Measurements from ENCODE around the gene MTNR1B.
A peak's percentile ranks its signal among the peaks of the same experiment; 100 is the strongest.

The MTNR1B gene

GRCh38 chr11:92969634-92970347 is at the start of gene MTNR1B:
Gene MTNR1B, plus strand, starts transcription at chr11:92969651. Its CDS starts 75 bp downstream, at chr11:92969726.
- DNase-seq (ENCODE audit: low spot score), result no peak

- no peak for DNase-seq (ENCODE audit: low spot score)
Measured at GRCh38 chr11:92920331-92920730, 49.1 kb upstream of the MTNR1B start.

GRCh38 chr11:92922731-92923130 is 46.7 kb upstream of the MTNR1B start:
- DNase-seq (ENCODE audit: low spot score), result no peak

GRCh38 chr11:92929246-92929645 is 40.2 kb upstream of the MTNR1B start:
- DNase-seq (ENCODE audit: low spot score), result no peak

- no peak for DNase-seq (ENCODE audit: low spot score)
Measured at GRCh38 chr11:92929653-92930052, 39.8 kb upstream of the MTNR1B start.

GRCh38 chr11:92931746-92932422 is 37.6 kb upstream of the MTNR1B start:
- peak; percentile 18 for DNase-seq (ENCODE audit: low spot score)

- no peak for DNase-seq (ENCODE audit: low spot score)
Measured at GRCh38 chr11:92939305-92939704, 30.1 kb upstream of the MTNR1B start.

- peak; percentile 65 for DNase-seq (ENCODE audit: low spot score)
Measured at GRCh38 chr11:92941676-92942571, 27.5 kb upstream of the MTNR1B start.

GRCh38 chr11:92946707-92947106 is 22.7 kb upstream of the MTNR1B start:
- no peak for DNase-seq (ENCODE audit: low spot score)

GRCh38 chr11:92948116-92948515 is 21.3 kb upstream of the MTNR1B start:
- DNase-seq (ENCODE audit: low spot score), result no peak

GRCh38 chr11:92954003-92954402 is 15.4 kb upstream of the MTNR1B start:
- DNase-seq (ENCODE audit: low spot score), result no peak

- no peak for DNase-seq (ENCODE audit: low spot score)
Measured at GRCh38 chr11:92955860-92956259, 13.6 kb upstream of the MTNR1B start.

- no peak for DNase-seq (ENCODE audit: low spot score)
Measured at GRCh38 chr11:92960886-92961285, 8.6 kb upstream of the MTNR1B start.

GRCh38 chr11:92962446-92962845 is 7.0 kb upstream of the MTNR1B start:
- DNase-seq (ENCODE audit: low spot score), result no peak

GRCh38 chr11:92964471-92964870 is 5.0 kb upstream of the MTNR1B start:
- DNase-seq (ENCODE audit: low spot score), result no peak

GRCh38 chr11:92965196-92965595 is 4.3 kb upstream of the MTNR1B start:
- no peak for DNase-seq (ENCODE audit: low spot score)

GRCh38 chr11:92967178-92967577 is 2.3 kb upstream of the MTNR1B start:
- no peak for DNase-seq (ENCODE audit: low spot score)

GRCh38 chr11:92967867-92968266 is 1.6 kb upstream of the MTNR1B start:
- no peak for DNase-seq (ENCODE audit: low spot score)

GRCh38 chr11:92969293-92969633 is 188 bp upstream of the MTNR1B start:
- no peak for DNase-seq (ENCODE audit: low spot score)

- no peak for DNase-seq (ENCODE audit: low spot score)
Measured at GRCh38 chr11:92972248-92972647, 2.8 kb downstream of the MTNR1B start.

GRCh38 chr11:92975285-92975684 is 5.8 kb downstream of the MTNR1B start:
- no peak for DNase-seq (ENCODE audit: low spot score)

- no peak for DNase-seq (ENCODE audit: low spot score)
Measured at GRCh38 chr11:92976681-92977080, 7.2 kb downstream of the MTNR1B start.

GRCh38 chr11:92977401-92977800 is 8.0 kb downstream of the MTNR1B start:
- DNase-seq (ENCODE audit: low spot score), result no peak
